ES-I3 (cell line): ENCODE measurements around the gene NT5DC3.
"Not testable (repeated sequence)": the region's sequence is repeated elsewhere in the genome, so short reads cannot be mapped to it uniquely, and the experiment has no call there.

Experiments used
- H3K36me3 ChIP-seq: 2 replicates; pipeline ENCODE4 v1.6.1; 2013; ENCODE audit warnings: mild to moderate bottlenecking, low read length, control low read depth, moderate library complexity; ENCODE audit not compliant: insufficient read depth
- H3K4me1 ChIP-seq: 2 replicates; pipeline ENCODE4 v1.6.1; 2013; ENCODE audit warnings: mild to moderate bottlenecking, control low read depth, low read length; ENCODE audit not compliant: insufficient read depth
- H3K9ac ChIP-seq: 2 replicates; pipeline ENCODE4 v1.6.1; 2013; ENCODE audit warnings: low read depth, mild to moderate bottlenecking, low read length, moderate library complexity
- H3K9me3 ChIP-seq: 2 replicates; pipeline ENCODE4 v1.6.1; 2013; ENCODE audit warnings: mild to moderate bottlenecking, low read length, moderate library complexity; ENCODE audit not compliant: control insufficient read depth, insufficient read depth

NT5DC3 gene

DNA sequence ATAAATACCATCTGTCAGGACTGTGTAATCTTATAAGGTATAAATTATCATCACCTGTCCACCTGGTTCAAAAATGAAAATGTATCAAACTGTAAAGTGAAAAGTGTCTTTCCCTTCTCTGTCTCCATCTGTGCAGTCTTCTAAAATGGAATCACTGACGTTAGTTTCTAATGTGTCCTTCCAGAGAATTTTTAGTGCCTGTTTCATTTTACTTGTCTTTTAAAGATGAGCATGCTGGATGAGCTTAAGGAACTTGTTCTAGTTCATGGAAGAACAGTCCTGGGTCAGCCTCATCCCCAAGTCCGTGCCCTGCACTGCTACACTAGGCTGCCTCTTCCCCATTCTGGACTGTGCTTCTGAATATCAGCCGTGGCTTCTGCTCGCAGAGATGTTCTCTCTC lies 5.4 kb upstream of the NT5DC3 start:
- no peaks in the 10 kb centered on the region for H3K9me3 ChIP-seq
- H3K4me1 ChIP-seq, result no peaks in the 10 kb centered on the region
- H3K36me3 ChIP-seq, result no peaks in the 10 kb centered on the region
- no peak overlapping the region for H3K9ac ChIP-seq

GRCh38 chr12:103844305-103844704 lies 3.3 kb upstream of the NT5DC3 start:
- Histone ChIP-seq H3K36me3 (no peaks in the 10 kb centered on the region), H3K9me3 (no peaks in the 10 kb centered on the region), H3K4me1 (no peaks in the 10 kb centered on the region), H3K9ac (no peak overlapping the region)

GRCh38 chr12:103841690-103842584 lies 903 bp upstream of the NT5DC3 start:
- Histone ChIP-seq H3K36me3 (no peaks in the 10 kb centered on the region), H3K9ac (peak overlapping the region; percentile 79), H3K9me3 (no peaks in the 10 kb centered on the region), H3K4me1 (no peaks in the 10 kb centered on the region)

- H3K4me1 ChIP-seq, result no peaks in the 10 kb centered on the region
Measured at GRCh38 chr12:103840462-103840875, 565 bp downstream of the NT5DC3 start.

GRCh38 chr12:103839609-103840461 lies 1.2 kb downstream of the NT5DC3 start:
- H3K4me1 ChIP-seq, result no peaks in the 10 kb centered on the region
- H3K9me3 ChIP-seq, result no peaks in the 10 kb centered on the region
- peak overlapping the region; percentile 93; the same call in 1 of the 2 replicates for H3K9ac ChIP-seq
- H3K36me3 ChIP-seq, result no peaks in the 10 kb centered on the region

More at GRCh38 chr12:103840462-103840875, 565 bp downstream of the NT5DC3 start:
- no peaks in the 10 kb centered on the region for H3K36me3 ChIP-seq
- no peaks in the 10 kb centered on the region for H3K9me3 ChIP-seq
- peak overlapping the region; percentile 93 for H3K9ac ChIP-seq

GRCh38 chr12:103839103-103839502 lies 1.9 kb downstream of the NT5DC3 start:
- Histone ChIP-seq H3K9me3 (no peaks in the 10 kb centered on the region), H3K36me3 (no peaks in the 10 kb centered on the region), H3K4me1 (no peaks in the 10 kb centered on the region), H3K9ac (no peak overlapping the region)

- Histone ChIP-seq H3K4me1 (no peaks in the 10 kb centered on the region), H3K9me3 (no peaks in the 10 kb centered on the region), H3K9ac (no peak overlapping the region), H3K36me3 (no peaks in the 10 kb centered on the region)
Measured at GRCh38 chr12:103838254-103838914, 2.6 kb downstream of the NT5DC3 start.

DNA sequence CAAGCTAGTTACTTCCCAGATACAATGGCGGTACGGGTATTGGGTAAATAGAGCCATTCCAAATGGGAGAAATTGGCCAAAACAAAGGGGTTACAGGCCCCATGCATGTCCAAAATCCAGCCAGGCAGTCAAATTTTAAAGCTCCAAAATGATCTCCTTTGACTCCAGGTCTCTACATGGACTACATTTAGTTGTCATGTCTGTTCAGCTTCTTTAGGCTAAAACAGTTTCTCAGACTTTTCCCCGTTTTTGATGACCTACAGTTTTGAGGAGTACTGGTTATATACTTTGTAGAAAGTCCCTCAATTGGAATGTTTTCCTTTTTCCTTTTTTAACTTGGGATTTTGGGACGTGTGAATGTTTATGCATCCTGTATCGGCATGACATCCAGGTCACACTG lies 4.7 kb downstream of the NT5DC3 start:
- Histone ChIP-seq H3K4me1 (no peaks in the 10 kb centered on the region; the same call in 1 of the 2 replicates), H3K9ac (no peak overlapping the region), H3K9me3 (no peaks in the 10 kb centered on the region), H3K36me3 (no peaks in the 10 kb centered on the region)

- not testable (repeated sequence) for H3K9me3 ChIP-seq, H3K36me3 ChIP-seq, H3K4me1 ChIP-seq, H3K9ac ChIP-seq
Measured at GRCh38 chr12:103835747-103836335, 5.2 kb downstream of the NT5DC3 start.

DNA sequence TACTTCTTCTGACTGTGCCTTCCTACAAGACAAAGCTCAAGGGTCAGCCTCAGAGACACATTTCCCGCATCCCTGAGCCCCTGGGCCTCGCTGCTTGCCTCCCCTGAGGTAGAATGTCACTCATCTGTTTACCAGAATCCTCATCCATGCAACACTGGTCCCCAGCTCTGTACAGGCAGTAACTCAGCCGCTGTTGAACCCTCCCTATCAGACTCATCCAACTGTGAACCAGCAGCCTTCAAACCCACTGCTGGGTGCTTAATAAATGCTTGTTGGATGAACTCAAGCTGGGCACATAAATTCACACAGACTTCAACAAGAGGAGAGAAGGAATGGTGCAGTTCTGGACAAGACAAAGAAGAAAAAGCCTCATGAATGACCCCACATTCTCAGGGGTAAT lies 6.1 kb downstream of the NT5DC3 start:
- no peaks in the 10 kb centered on the region; the same call in none of the 2 replicates for H3K9me3 ChIP-seq
- H3K4me1 ChIP-seq, result no peaks in the 10 kb centered on the region; the same call in 1 of the 2 replicates
- no peak overlapping the region for H3K9ac ChIP-seq
- no peaks in the 10 kb centered on the region for H3K36me3 ChIP-seq

- H3K36me3 ChIP-seq, result no peaks in the 10 kb centered on the region
- H3K9ac ChIP-seq, result no peak overlapping the region
- H3K4me1 ChIP-seq, result no peaks in the 10 kb centered on the region; the same call in 1 of the 2 replicates
- H3K9me3 ChIP-seq, result no peaks in the 10 kb centered on the region; the same call in none of the 2 replicates
Measured at GRCh38 chr12:103833891-103834290, 7.1 kb downstream of the NT5DC3 start.

DNA sequence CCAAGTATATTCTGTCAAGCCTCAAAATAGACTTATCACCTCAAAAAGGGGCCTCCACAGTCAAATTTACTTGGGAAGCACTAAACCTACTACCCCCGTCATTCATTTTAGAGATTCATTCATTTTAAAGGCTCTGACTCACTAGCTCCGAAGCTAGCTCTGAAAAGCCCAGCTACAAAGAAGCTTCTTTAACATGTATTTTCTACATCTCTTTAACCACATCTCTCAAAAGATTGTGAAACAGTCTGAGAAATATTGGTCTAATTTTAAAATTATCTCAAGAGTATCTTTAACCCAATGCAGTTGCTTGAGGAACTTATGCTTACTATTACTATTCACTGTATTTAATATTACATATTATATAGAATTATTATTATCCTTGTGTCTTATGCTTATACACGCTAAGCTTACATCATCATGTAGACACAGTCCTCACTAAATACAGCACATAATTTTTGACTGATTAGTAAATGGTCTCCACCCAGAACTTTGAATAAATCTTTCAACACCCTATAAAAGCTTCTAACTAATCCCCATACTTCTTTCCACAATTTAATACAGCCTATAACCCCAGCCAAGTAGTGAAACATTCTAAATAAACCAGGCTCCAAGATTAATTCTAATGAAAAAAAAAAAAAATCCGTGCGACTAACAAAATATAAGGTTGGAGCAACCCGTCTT lies 7.8 kb downstream of the NT5DC3 start:
- Histone ChIP-seq H3K36me3 (no peaks in the 10 kb centered on the region), H3K9me3 (no peaks in the 10 kb centered on the region; the same call in none of the 2 replicates), H3K9ac (no peak overlapping the region), H3K4me1 (no peaks in the 10 kb centered on the region; the same call in 1 of the 2 replicates)
